ENCODE measurements around the gene THSD4.

DNA sequence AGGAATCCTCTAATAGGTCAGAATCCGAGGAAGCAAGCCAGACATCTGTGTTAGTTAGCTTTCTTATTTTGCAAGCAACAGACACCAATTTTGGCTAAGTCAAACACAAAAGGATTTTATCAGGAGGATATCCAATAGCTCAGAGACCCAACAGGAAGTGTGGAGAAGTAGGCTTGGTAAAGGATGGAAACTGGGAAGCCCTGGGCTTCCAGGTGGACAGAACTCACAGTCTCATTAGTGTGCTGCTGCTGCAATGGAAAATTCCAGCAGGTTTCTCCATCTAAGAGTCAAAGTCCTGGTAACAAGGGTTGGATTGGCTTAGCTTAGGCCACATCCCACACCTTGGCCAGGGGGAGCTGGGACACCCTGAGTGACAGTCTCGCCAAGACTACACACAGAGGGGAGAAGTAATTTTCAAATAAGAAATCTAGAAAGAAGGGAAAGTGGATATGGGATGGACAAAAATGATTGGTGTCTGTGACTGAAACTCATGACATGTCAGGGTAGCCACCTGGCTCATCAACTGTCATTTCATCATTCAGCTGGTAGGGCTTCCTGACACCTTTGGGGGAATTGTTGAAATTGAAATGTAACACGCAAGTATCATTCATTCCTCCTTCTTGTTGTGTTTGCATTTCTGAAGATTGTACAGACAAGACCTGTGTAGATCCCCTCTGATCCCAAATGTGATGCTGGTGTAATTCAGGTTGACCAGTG, 158.6 kb downstream of the THSD4 start:
- no peak for TF ChIP-seq CTCF (IDR thresholded peaks at IDR 0.05; ENCODE audit: insufficient read depth, low read length)
- no peak for TF ChIP-seq REST (IDR thresholded peaks at IDR 0.05; ENCODE audit: insufficient replicate concordance, low read depth)

All from HL-60 (cell line).